Activated T-helper 17 cell treated with anti-CD3 and anti-CD28 coated beads, Interleukin-2, amount 50 U/mL, for 72 hours (primary cell): Measurements from ENCODE around the gene CTSA. TPM values are rescaled to one million over a fixed set of nuclear protein-coding genes. Genes with fewer than 3 reads are reported as not detected.

Experiments used
- ATAC-seq: fragments of 150-1000 bp; cut with Tn5 transposase; replicated peaks from 2 replicates; pipeline ENCODE4 v1.10.0; 2021; ENCODE audit warnings: mild to moderate bottlenecking, moderate library complexity
- H3K27ac Mint-ChIP-seq: one replicate; pipeline ENCODE4 v1.8.0; 2022; ENCODE audit warnings: mixed read lengths
- H3K27me3 Mint-ChIP-seq: one replicate; pipeline ENCODE4 v1.8.0; 2022; ENCODE audit warnings: mixed read lengths
- H3K36me3 Mint-ChIP-seq: one replicate; pipeline ENCODE4 v1.8.0; 2022; ENCODE audit warnings: low read depth, mild to moderate bottlenecking, mixed read lengths
- H3K4me1 Mint-ChIP-seq: one replicate; pipeline ENCODE4 v1.8.0; 2022; ENCODE audit warnings: mixed read lengths
- H3K4me3 Mint-ChIP-seq: one replicate; pipeline ENCODE4 v1.8.0; 2022; ENCODE audit warnings: mild to moderate bottlenecking, mixed read lengths
- H3K9me3 Mint-ChIP-seq: one replicate; pipeline ENCODE4 v1.8.0; 2022; ENCODE audit warnings: mixed read lengths
- total RNA-seq, 2 donors: library from RNA; stranded (reverse); gene quantifications; one replicate each; pipeline ENCODE4 v1.2.3, GENCODE V29; 2022

The CTSA gene
- total RNA-seq, 2 donors from 2014 or later: 117 to 152 TPM

- peaks cover 35% of the 10 kb centered on the region for H3K36me3 Mint-ChIP-seq
- H3K27ac Mint-ChIP-seq: peak within 1 kb of the TSS; percentile 87
- no peaks in the 10 kb centered on the region for H3K9me3 Mint-ChIP-seq
- H3K4me1 Mint-ChIP-seq: peaks cover 28% of the 10 kb centered on the region
- peak within 1 kb of the TSS; percentile 86 for H3K4me3 Mint-ChIP-seq
- H3K27me3 Mint-ChIP-seq: no peaks in the 10 kb centered on the region
- ATAC-seq: peak; percentile 96
Observed at GRCh38 chr20:45880988-45881788, 9.9 kb upstream of the CTSA start, which contains the start of gene ZSWIM1. Gene ZSWIM1, plus strand, starts transcription at chr20:45881227. Its CDS starts 1,366 bp downstream, at chr20:45882593.

GRCh38 chr20:45882469-45883099 is 8.6 kb upstream of the CTSA start:
- Mint-ChIP-seq H3K27me3 (no peaks in the 10 kb centered on the region), H3K4me1 (peaks cover 28% of the 10 kb centered on the region), H3K27ac (peak overlapping the region; percentile 87), H3K4me3 (peak overlapping the region; percentile 86), H3K36me3 (peaks cover 29% of the 10 kb centered on the region), H3K9me3 (no peaks in the 10 kb centered on the region)
- ATAC-seq: no peak

GRCh38 chr20:45883100-45883469 is 8.1 kb upstream of the CTSA start:
- Mint-ChIP-seq H3K27ac (no peak overlapping the region), H3K27me3 (no peaks in the 10 kb centered on the region), H3K4me3 (peak overlapping the region; percentile 86), H3K4me1 (peaks cover 28% of the 10 kb centered on the region), H3K36me3 (peaks cover 29% of the 10 kb centered on the region), H3K9me3 (no peaks in the 10 kb centered on the region)
- no peak for ATAC-seq

GRCh38 chr20:45886590-45887345 is 4.4 kb upstream of the CTSA start:
- H3K27ac Mint-ChIP-seq: no peak overlapping the region
- no peak overlapping the region for H3K4me3 Mint-ChIP-seq
- no peak for ATAC-seq
- no peaks in the 10 kb centered on the region for H3K9me3 Mint-ChIP-seq
- peaks cover 18% of the 10 kb centered on the region for H3K4me1 Mint-ChIP-seq
- H3K27me3 Mint-ChIP-seq: no peaks in the 10 kb centered on the region
- peaks cover 29% of the 10 kb centered on the region for H3K36me3 Mint-ChIP-seq

- H3K27me3 Mint-ChIP-seq: no peaks in the 10 kb centered on the region
- no peak within 1 kb of the TSS for H3K4me3 Mint-ChIP-seq
- H3K36me3 Mint-ChIP-seq: peaks cover 30% of the 10 kb centered on the region
- no peak within 1 kb of the TSS for H3K27ac Mint-ChIP-seq
- peaks cover 17% of the 10 kb centered on the region for H3K4me1 Mint-ChIP-seq
- no peaks in the 10 kb centered on the region for H3K9me3 Mint-ChIP-seq
- ATAC-seq: no peak
Observed at GRCh38 chr20:45887346-45887715, 3.8 kb upstream of the CTSA start, which contains the start of gene SPATA25. Gene SPATA25, minus strand, starts transcription at chr20:45887622. Its CDS starts 32 bp downstream, at chr20:45887590.

- no peak for ATAC-seq
- H3K27ac Mint-ChIP-seq: no peak overlapping the region
- no peaks in the 10 kb centered on the region for H3K27me3 Mint-ChIP-seq
- H3K36me3 Mint-ChIP-seq: peaks cover 30% of the 10 kb centered on the region
- no peak overlapping the region for H3K4me3 Mint-ChIP-seq
- H3K9me3 Mint-ChIP-seq: no peaks in the 10 kb centered on the region
- peaks cover 14% of the 10 kb centered on the region for H3K4me1 Mint-ChIP-seq
Observed at GRCh38 chr20:45888681-45889080, 2.5 kb upstream of the CTSA start.

DNA sequence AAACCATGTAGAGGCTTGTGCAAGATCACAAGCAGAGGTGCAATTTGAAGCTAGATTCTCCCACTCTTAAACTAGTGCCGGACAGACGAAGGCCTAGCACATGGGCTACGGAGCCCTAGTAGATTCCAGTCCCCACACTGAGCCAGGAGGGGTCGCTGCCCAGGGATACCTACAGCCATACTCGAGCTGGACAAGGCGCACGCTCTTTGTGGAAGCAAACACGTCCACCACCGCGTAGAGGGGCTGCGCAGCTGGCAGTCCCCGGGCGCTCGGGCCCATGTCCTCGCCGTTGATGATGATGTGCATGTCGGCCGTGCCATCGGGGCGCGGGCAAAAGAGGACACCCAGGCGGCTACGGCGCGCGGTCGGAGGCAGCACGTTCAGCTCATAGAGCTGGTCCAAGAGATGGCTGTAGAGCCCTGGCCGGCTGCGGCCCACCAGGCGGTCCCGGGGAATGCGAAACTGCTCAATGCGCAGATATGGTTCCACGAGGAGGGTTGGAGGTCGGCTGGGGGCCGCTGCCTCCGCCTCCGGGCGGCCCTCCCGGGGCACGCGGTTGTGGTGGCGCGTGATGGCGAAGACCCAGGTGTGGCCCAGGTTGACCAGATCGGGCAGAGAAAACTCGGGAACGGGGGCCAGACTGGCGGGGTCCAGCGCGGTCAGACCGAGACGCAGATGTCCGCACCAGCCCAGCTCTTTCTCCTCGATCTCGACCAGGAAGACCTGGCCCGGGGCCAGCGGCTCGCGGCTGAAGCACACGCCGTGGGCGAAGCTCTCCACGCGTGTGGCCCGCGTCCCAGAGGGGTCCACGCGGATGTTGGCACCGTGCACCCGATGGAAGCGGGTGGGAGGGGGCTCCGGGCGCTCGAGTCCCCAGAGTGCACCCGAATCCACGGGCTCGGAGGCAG is 804 bp upstream of the CTSA start:
- H3K4me1 Mint-ChIP-seq: peaks cover 15% of the 10 kb centered on the region
- H3K9me3 Mint-ChIP-seq: no peaks in the 10 kb centered on the region
- peaks cover 36% of the 10 kb centered on the region for H3K36me3 Mint-ChIP-seq
- peak overlapping the region; percentile 90 for H3K27ac Mint-ChIP-seq
- H3K27me3 Mint-ChIP-seq: no peaks in the 10 kb centered on the region
- peak; percentile 5 for ATAC-seq
- H3K4me3 Mint-ChIP-seq: peak overlapping the region; percentile 95

DNA sequence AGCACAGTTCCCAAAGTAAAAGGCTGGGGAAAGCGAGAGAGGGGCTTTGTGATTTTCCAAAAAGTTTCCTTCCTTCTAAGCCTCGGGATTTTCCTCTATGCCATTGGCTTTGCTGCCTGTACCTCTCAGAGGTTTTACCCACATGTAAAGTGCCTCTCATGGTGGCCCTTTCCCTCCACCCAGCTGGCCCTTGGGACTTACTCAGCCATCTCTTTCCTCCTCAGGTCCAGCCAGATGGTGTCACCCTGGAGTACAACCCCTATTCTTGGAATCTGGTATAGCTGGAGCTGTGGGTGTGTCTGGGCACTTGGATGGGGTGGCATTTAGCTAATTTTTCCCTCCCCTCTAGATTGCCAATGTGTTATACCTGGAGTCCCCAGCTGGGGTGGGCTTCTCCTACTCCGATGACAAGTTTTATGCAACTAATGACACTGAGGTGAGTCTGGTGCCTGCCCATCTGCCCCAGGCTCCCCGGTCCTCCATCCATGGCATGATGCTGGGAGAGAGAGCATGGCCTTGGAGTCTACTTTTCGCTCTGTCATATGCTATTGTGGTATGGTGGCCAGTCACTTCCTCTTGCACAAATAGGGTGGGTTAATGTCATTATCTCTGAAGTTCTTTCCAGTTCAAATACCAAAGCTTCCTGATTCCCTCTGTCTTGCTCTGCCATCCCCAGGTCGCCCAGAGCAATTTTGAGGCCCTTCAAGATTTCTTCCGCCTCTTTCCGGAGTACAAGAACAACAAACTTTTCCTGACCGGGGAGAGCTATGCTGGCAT is 1.1 kb downstream of the CTSA start:
- Mint-ChIP-seq H3K27ac (peak overlapping the region; percentile 90), H3K9me3 (no peaks in the 10 kb centered on the region), H3K36me3 (peaks cover 55% of the 10 kb centered on the region), H3K4me3 (peak overlapping the region; percentile 95), H3K27me3 (no peaks in the 10 kb centered on the region), H3K4me1 (peaks cover 15% of the 10 kb centered on the region)
- ATAC-seq: no peak

DNA sequence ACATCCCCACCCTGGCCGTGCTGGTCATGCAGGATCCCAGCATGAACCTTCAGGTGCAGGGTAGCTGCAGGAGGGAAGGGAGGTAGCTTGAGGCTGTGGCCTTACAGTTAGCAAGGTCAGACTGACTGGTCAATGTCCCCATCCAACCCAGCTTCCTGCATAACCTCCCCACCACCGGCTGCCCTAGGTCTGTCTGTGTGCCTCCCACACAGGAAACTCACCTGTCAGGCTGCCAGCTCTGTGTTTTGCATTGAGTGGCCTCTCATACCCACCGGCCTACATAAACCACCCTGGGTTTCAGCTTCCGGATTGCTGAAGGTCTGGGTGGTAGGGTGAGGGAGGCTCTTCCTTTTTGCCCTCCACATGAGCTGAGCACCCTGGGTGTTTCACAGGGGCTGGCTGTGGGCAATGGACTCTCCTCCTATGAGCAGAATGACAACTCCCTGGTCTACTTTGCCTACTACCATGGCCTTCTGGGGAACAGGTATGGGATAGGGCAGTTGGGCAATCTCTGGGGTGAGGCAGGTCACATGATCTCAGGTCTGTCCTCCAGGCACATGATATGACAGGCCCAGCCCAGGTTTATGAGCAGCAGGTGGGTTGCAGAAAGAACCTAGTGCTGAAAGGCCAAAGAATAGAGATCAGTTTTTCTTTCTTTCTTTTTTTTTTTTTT is 1.8 kb downstream of the CTSA start:
- H3K9me3 Mint-ChIP-seq: no peaks in the 10 kb centered on the region
- H3K27ac Mint-ChIP-seq: peak overlapping the region; percentile 90

DNA sequence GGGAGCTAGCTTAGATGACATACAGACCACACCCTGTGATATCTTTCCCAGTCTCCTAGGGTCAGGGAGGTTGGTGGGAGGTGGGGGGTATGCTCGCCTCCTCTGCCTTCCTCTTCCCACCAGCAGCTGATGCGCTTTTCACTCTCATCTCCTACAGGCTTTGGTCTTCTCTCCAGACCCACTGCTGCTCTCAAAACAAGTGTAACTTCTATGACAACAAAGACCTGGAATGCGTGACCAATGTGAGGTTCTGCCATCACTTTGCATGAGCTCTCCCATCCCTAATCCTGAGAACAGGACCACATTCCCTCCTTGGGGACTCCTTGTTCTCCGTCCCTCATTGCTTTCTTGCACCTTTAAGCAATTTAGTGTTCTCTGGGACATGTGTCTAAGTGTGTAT is 2.7 kb downstream of the CTSA start:
- Mint-ChIP-seq H3K27me3 (no peaks in the 10 kb centered on the region), H3K4me1 (peaks cover 15% of the 10 kb centered on the region), H3K4me3 (peak overlapping the region; percentile 95), H3K27ac (peak overlapping the region; percentile 31), H3K9me3 (no peaks in the 10 kb centered on the region), H3K36me3 (peaks cover 70% of the 10 kb centered on the region)
- no peak for ATAC-seq

More for the DNA sequence above, 1.8 kb downstream of the CTSA start:
- peak; percentile 72 for ATAC-seq
- Mint-ChIP-seq H3K4me3 (peak overlapping the region; percentile 95), H3K36me3 (peaks cover 63% of the 10 kb centered on the region), H3K27me3 (no peaks in the 10 kb centered on the region), H3K4me1 (peaks cover 15% of the 10 kb centered on the region)

DNA sequence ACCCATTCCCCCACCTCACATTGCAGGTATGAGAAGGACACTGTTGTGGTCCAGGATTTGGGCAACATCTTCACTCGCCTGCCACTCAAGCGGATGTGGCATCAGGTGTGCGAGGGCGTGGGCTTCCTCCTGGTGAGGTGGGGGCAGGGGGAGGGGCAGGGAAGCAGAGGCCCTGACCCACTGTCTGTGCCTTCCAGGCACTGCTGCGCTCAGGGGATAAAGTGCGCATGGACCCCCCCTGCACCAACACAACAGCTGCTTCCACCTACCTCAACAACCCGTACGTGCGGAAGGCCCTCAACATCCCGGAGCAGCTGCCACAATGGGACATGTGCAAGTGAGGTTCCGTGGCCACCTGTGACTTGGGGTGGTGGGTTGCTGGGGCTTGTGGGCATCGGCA is 3.7 kb downstream of the CTSA start:
- Mint-ChIP-seq H3K27me3 (no peaks in the 10 kb centered on the region), H3K4me1 (peaks cover 15% of the 10 kb centered on the region), H3K4me3 (peak overlapping the region; percentile 95), H3K27ac (no peak overlapping the region), H3K36me3 (peaks cover 70% of the 10 kb centered on the region), H3K9me3 (no peaks in the 10 kb centered on the region)
- no peak for ATAC-seq

- H3K27ac Mint-ChIP-seq: no peak overlapping the region
- H3K4me1 Mint-ChIP-seq: peaks cover 15% of the 10 kb centered on the region
- H3K27me3 Mint-ChIP-seq: no peaks in the 10 kb centered on the region
- no peak overlapping the region for H3K4me3 Mint-ChIP-seq
- peaks cover 63% of the 10 kb centered on the region for H3K36me3 Mint-ChIP-seq
- ATAC-seq: no peak
- no peaks in the 10 kb centered on the region for H3K9me3 Mint-ChIP-seq
Observed at GRCh38 chr20:45896641-45897161, 5.6 kb downstream of the CTSA start.
